NCI-H226 (cell line): ENCODE results near the gene TMEFF2.
A peak's percentile ranks its signal among the peaks of the same experiment; 100 is the strongest.

Experiments
- DNase-seq: peaks from one replicate; pipeline ENCODE4 v3.0.0-alpha.2; 2015

TMEFF2 gene

GRCh38 chr2:192007581-192008228, 187.0 kb downstream of the TMEFF2 start:
- no peak for DNase-seq

DNA sequence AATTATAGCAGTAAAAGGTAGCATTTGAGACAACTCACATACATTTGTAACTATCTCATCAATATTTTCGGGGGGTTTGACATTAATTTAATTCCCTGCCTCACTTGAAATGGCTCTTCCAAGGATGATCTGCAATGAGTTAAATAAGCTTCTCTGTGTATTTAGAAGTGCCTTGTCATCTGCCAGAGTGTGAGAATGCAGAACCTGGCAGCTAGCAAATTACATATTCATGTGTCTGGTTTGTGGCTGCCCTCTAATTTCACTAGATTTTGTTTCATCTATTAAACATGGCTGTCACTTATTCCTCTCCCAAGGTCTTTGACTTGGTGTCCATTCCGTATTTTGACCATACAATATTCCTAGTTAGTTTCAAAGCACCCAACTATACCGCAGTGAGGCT, 189.5 kb downstream of the TMEFF2 start:
- no peak for DNase-seq

DNA sequence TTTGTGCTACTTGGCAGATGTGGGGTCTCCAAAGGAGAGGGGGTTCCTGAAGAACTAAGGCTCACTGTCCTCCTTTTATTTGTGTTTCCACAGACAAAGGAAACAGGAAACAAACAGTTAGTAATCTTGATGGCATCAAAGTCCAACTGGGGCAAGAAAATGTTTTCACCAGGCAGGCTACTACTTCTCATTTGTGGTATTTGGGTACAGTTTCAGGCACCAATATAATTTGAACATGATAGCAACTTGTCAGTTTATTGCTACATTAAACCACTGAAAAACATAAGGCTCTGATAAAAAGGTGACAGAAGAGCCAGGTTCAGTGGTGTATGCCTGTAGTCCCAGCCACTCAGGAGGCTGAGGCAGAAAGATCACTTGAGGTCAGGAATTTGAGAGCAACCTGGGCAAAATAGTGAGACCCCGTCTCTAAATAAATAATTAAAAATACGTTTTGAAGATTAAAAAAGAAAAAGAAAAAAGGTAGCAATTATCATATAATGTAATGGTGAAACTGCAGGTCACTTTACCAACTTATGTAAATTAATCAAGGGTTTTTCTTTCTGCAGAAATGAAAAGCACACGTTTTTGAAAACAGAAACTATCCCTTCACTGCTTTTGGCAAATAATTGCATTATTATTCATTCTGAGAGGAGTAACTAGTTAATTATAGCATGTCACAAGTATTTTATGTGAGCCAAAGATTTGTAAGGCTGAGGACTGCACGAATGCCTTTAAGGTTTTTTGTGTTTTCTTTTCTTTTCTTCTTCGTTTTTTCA, 190.4 kb downstream of the TMEFF2 start:
- DNase-seq = no peak

DNA sequence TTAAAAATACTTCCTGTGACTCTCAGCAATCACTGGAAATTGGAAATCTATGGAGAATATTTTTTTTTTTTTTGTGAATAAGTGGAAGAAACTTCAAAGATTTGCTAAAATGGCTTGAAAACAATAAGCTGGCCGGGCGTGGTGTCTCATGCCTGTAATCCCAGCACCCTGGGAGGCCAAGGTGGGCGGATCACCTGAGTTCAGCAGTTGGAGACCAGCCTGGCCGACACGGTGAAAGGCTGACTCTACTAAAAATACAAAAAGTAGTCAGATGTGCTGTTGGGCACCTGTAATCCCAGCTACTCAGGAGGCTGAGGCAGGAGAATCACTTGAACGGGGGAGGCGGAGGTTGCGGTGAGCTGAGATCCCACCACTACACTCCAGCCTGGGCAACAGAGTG, 192.3 kb downstream of the TMEFF2 start:
- DNase-seq = no peak

- DNase-seq = no peak
Measured at GRCh38 chr2:192000196-192000980, 194.3 kb downstream of the TMEFF2 start.

DNA sequence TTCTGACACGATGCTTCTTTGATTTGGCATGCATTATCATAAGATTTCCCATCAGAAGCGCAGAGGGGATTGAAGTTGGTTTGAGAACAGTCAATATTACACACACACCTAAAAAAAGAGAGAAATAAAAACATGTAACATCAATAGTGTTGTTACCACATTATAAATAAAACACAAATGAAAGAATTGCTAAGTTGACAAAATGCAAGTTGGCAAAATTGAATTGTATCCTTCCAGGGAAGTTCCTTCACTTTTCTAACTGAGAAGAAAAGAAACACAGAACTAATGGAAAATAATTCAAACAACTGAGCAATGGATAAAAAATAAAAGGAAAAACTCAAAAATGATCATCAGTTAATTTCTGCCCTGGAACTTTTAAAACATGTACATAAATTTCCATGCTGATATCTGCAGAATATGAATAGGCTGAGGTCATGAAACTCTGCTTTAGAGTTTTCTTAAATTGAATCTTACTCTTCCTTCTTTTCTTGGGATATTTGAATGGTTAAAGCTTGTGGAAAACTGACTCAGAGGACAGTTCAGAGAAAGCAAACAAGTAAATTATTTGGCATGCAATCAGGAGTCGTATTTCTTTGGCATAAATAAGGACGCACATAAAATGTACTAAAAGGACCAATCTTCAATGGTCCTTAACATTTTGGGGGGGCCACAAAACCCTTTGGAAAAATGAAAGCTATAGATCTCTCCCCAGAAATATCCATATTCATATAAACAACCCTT, 195.5 kb downstream of the TMEFF2 start:
- no peak for DNase-seq

GRCh38 chr2:191995285-191995684, 199.4 kb downstream of the TMEFF2 start:
- DNase-seq = no peak

DNA sequence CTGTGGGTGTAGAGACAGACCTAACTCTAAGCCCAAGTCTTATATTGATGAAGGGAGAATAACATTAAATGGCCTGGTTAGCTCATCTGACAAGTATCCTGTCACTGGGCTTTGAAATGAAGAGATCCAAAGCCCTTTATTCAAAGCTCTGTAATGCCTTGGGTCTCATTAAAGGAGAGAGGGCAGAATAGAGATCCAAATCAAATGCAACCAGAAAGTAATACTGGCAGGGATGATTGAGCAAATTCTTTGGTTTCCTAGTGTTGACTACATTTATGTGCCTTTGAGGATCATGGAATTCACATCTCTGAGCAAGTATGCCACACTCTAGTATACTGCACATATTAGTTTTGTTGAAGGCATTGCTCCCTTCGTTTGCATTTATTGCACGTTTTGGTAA, 200.0 kb downstream of the TMEFF2 start:
- no peak for DNase-seq

DNA sequence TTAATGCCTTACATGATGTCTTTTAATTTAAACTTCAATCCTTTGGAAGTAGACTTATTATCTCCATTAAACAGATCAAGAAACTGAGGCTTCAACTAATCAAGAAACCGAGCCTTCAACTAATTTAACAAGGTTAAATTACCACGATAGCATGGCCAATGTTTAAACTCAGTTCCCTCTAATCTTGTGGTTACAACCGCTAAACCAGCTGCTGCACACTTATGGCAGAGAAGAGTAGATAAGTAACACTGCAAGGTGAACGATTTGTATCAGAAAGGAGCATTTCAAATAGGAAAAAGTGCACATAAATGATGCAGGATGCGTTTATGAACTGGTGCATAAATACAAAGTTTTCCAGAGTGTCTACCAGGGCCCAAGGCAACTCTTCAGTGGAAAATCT, 203.3 kb downstream of the TMEFF2 start:
- no peak for DNase-seq

DNA sequence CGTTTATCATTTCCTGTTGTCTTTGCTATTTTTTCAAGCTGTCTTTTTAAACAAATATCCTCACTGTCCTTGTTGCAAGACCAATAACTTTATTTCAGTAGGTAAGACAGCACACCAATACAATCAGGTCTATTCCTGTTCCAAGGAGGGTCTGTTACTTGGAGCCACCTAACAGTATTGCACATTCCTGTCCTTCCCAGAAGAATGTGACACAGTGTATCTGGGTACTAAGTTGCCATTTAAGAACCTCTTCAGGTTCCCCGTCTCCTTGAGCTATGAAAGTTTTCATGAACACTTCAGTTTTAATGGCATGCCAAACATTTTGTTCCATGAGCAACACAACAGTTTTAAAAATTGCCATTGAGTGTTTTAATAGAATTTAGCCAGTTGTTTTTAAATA, 209.0 kb downstream of the TMEFF2 start:
- DNase-seq = no peak

- DNase-seq = no peak
Measured at GRCh38 chr2:191983591-191983990, 211.1 kb downstream of the TMEFF2 start.

DNA sequence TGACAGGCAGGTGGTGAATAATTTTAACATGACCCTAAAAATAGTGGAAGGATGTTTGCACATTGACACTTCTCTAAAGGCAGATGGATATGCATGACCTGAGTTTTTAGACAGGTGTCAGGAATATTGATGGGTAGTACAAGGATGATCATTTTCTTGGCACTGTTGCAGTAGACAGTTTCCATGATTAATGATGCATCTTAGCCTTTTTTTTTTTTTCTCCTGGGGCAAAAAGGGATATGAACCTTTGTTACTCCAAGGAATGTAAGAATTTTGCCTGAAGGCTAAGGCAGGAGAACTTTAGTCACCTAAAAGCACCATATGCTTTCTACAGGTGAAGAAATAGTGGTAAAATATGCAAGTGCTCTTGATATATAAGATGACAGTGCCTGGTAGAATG, 211.5 kb downstream of the TMEFF2 start:
- DNase-seq = peak; percentile 49

GRCh38 chr2:191981706-191982105, 213.0 kb downstream of the TMEFF2 start:
- DNase-seq = no peak

GRCh38 chr2:191980483-191980882, 214.2 kb downstream of the TMEFF2 start:
- no peak for DNase-seq

- DNase-seq = no peak
Measured at GRCh38 chr2:191979221-191979730, 215.5 kb downstream of the TMEFF2 start.

GRCh38 chr2:191977754-191978153, 217.0 kb downstream of the TMEFF2 start:
- no peak for DNase-seq

DNA sequence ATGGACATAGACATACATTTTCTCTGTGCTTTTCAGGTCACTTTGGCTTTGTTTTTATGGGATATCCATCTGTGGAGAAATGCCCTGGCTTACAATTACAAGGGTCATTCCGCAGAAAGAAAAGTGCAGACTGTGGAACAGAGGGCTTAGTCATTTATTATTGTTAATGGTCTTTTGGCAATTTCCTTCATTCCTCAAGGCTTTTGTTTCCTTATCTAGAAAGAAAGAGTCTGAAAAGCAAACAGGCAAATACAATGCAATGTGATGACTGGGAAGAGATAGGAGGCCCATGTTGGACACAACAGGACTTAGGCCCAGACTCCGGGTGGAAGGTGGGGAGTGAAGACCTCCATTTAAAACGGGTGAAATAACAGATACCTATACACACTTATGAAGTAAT, 218.3 kb downstream of the TMEFF2 start:
- no peak for DNase-seq

GRCh38 chr2:191974676-191975075, 220.1 kb downstream of the TMEFF2 start:
- DNase-seq = no peak

GRCh38 chr2:191970867-191971266, 223.9 kb downstream of the TMEFF2 start:
- DNase-seq = no peak

DNA sequence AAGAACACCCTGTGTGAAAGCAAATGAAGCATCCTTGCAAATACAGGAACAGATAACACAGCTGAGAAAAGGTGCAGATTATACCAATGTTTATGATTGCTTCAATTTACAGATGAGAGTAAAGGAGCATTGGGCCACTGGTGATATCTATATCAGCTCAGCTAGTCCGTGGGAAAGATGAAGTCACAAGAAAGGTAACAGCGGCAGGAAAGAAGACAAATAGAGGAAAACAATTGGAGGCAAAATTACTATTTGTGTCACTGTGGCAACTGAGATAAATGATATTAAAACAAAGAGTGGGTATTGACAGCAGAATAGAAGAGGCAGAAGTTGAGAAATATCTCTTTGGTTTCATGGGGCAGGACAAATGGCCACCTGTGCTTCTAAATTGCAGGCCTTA, 226.6 kb downstream of the TMEFF2 start:
- DNase-seq = no peak

GRCh38 chr2:191965733-191966132, 229.0 kb downstream of the TMEFF2 start:
- DNase-seq = no peak

GRCh38 chr2:191961556-191961955, 233.2 kb downstream of the TMEFF2 start:
- DNase-seq = peak; percentile 67

DNA sequence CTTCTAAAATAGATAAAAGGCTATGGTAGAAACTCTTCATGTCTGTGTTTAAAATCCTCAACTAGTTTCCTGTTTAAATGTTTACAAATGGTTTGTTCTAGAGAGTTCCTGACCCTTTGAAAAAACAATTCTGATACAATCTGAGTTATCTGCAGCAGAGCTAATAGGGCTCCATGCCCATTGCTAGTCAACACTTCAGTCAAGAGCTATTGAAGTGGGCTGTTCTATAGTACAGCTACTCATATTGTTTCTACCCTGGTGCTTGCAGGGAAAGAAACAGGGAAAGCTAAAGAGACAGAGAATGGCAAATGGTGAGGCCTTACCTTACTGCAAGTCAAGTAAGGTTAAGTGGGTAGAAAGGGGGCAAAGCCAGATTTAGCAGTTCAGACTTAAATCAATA, 235.5 kb downstream of the TMEFF2 start:
- no peak for DNase-seq
